Measurements from ENCODE around the gene STARD5.
"Not testable (repeated sequence)": the region's sequence is repeated elsewhere in the genome, so short reads cannot be mapped to it uniquely, and the experiment has no call there.

STARD5 gene

DNA sequence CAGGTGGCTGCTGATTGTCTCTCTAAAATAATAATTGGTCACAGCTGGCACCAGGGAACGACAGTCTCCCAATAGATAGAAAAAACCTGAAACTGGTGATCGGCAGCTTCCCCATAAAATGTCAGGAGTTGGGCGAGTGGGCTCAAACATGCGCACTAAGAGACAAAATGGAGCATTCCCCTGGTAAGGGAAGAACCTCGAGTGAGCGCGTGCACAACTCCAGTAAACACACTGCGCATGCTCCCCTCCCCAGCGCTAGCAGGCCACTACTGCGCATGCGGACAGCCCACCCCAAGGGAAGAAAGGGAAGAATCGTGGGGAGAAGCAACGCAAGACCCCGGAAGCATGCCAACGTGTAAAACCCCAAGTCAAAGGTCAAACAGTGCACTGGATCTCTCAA lies 7.7 kb upstream of the STARD5 start:
- no peak overlapping the region for H3K27ac ChIP-seq (replicated peaks)
- no peaks in the 10 kb centered on the region for H3K27me3 ChIP-seq (ENCODE audit: insufficient read depth, poor library complexity, severe bottlenecking)
- H3K4me3 ChIP-seq (replicated peaks; ENCODE audit: insufficient read depth, low read length): no peak overlapping the region
- no peak for DNase-seq (ENCODE audit: low read depth in 1 of 2, low spot score in 1 of 2)
- TF ChIP-seq GABPA (IDR thresholded peaks at IDR 0.05; ENCODE audit: low read depth) (no peak), POLR2AphosphoS5 (IDR thresholded peaks at IDR 0.05; ENCODE audit: low read depth) (no peak), SPI1 (IDR thresholded peaks at IDR 0.05; ENCODE audit: borderline replicate concordance, low read depth) (no peak)
- TF ChIP-seq, protein P1, sequence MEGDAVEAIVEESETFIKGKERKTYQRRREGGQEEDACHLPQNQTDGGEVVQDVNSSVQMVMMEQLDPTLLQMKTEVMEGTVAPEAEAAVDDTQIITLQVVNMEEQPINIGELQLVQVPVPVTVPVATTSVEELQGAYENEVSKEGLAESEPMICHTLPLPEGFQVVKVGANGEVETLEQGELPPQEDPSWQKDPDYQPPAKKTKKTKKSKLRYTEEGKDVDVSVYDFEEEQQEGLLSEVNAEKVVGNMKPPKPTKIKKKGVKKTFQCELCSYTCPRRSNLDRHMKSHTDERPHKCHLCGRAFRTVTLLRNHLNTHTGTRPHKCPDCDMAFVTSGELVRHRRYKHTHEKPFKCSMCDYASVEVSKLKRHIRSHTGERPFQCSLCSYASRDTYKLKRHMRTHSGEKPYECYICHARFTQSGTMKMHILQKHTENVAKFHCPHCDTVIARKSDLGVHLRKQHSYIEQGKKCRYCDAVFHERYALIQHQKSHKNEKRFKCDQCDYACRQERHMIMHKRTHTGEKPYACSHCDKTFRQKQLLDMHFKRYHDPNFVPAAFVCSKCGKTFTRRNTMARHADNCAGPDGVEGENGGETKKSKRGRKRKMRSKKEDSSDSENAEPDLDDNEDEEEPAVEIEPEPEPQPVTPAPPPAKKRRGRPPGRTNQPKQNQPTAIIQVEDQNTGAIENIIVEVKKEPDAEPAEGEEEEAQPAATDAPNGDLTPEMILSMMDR (IDR thresholded peaks at IDR 0.05; ENCODE audit: insufficient read depth, low read length): no peak
- TF ChIP-seq, protein P2, sequence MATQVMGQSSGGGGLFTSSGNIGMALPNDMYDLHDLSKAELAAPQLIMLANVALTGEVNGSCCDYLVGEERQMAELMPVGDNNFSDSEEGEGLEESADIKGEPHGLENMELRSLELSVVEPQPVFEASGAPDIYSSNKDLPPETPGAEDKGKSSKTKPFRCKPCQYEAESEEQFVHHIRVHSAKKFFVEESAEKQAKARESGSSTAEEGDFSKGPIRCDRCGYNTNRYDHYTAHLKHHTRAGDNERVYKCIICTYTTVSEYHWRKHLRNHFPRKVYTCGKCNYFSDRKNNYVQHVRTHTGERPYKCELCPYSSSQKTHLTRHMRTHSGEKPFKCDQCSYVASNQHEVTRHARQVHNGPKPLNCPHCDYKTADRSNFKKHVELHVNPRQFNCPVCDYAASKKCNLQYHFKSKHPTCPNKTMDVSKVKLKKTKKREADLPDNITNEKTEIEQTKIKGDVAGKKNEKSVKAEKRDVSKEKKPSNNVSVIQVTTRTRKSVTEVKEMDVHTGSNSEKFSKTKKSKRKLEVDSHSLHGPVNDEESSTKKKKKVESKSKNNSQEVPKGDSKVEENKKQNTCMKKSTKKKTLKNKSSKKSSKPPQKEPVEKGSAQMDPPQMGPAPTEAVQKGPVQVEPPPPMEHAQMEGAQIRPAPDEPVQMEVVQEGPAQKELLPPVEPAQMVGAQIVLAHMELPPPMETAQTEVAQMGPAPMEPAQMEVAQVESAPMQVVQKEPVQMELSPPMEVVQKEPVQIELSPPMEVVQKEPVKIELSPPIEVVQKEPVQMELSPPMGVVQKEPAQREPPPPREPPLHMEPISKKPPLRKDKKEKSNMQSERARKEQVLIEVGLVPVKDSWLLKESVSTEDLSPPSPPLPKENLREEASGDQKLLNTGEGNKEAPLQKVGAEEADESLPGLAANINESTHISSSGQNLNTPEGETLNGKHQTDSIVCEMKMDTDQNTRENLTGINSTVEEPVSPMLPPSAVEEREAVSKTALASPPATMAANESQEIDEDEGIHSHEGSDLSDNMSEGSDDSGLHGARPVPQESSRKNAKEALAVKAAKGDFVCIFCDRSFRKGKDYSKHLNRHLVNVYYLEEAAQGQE (IDR thresholded peaks at IDR 0.05; ENCODE audit: insufficient replicate concordance, low read depth): no peak

DNA sequence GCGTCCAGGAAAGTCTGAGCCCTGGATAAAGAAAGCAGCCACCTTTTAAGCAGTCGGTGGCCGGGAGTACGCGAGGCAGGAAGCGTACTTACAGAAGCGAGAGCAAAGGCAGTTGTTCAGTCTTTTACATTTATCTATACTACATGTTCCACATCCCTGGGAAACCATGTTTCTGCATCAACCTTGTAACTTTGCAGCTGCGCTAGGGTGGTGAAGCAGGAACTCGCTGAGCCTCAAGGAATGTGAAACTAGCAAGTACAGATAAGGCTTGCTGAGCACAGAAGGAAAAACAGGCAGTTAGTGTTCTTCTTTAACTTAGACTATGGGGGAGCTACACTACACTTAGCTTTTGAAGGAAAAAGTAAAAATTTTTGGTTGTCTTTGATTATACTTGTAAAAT lies 7.2 kb upstream of the STARD5 start:
- not testable (repeated sequence) for H3K27ac ChIP-seq (replicated peaks); H3K4me3 ChIP-seq (replicated peaks; ENCODE audit: insufficient read depth, low read length); H3K27me3 ChIP-seq (ENCODE audit: insufficient read depth, poor library complexity, severe bottlenecking); DNase-seq (ENCODE audit: low read depth in 1 of 2, low spot score in 1 of 2)

DNA sequence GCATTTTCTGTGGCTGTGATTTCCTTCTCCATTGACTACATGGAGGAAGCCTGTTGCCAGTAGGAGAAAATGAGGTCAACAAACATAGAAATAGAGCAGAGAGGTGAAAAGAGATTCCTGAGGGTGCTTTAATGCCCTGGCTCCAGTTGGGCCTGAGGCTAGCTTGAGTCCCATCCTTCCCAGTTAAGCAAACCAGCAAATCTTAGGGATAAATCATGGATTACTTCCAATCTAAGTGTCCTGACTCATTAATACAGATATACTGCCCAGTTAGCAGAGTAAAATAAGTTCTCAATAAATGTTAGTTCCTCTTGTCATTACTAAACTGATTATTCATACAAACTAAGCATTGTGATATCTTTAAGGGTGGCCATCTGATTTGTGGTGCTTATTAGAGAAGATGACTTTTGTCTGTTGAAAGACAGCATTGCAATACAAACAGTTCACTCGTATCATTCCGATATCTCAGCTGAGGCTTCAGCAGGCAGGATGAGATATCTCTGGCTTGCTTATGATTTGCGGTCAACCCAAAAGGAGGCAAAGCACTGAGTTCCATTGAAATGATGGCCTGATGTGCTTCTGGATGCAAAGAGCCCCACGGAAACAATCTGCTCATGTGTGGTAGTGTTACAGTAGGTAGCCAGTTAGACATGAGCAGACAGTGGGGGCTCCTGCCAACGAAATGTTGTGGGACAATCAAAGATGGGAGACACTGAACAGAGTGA lies 6.6 kb upstream of the STARD5 start:
- H3K4me3 ChIP-seq (replicated peaks; ENCODE audit: insufficient read depth, low read length): no peak overlapping the region
- no peak for DNase-seq (ENCODE audit: low read depth in 1 of 2, low spot score in 1 of 2)
- no peaks in the 10 kb centered on the region for H3K27me3 ChIP-seq (ENCODE audit: insufficient read depth, poor library complexity, severe bottlenecking)
- TF ChIP-seq POLR2AphosphoS5 (IDR thresholded peaks at IDR 0.05; ENCODE audit: low read depth) (no peak), SPI1 (IDR thresholded peaks at IDR 0.05; ENCODE audit: borderline replicate concordance, low read depth) (no peak)
- TF ChIP-seq, protein P1 (IDR thresholded peaks at IDR 0.05; ENCODE audit: insufficient read depth, low read length): no peak
- H3K27ac ChIP-seq (replicated peaks): no peak overlapping the region

DNA sequence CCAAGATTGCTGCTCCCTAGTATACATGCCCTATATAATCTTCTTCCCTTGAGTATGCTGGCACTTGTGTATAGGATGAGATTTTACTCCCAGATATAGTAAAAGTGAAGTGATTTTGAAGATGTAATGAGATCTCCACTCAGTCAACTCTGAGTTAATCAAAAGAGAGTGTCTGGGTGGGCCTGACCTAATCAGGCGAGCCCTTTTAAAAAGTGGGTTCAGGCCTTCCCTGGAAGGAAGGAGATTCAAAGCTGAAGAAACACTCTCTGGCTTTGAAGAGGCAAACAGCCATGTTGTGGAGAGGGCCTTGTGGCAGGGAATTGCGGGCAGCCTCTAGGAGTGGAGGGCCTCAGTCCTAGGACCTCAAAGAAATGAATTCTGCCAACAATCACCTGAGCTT lies 5.5 kb upstream of the STARD5 start:
- no peaks in the 10 kb centered on the region for H3K27me3 ChIP-seq (ENCODE audit: insufficient read depth, poor library complexity, severe bottlenecking)
- no peak overlapping the region for H3K4me3 ChIP-seq (replicated peaks; ENCODE audit: insufficient read depth, low read length)
- TF ChIP-seq, protein P2 (IDR thresholded peaks at IDR 0.05; ENCODE audit: insufficient replicate concordance, low read depth): no peak
- TF ChIP-seq GABPA (IDR thresholded peaks at IDR 0.05; ENCODE audit: low read depth) (no peak), SPI1 (IDR thresholded peaks at IDR 0.05; ENCODE audit: borderline replicate concordance, low read depth) (no peak), POLR2AphosphoS5 (IDR thresholded peaks at IDR 0.05; ENCODE audit: low read depth) (no peak)
- TF ChIP-seq, protein P1 (IDR thresholded peaks at IDR 0.05; ENCODE audit: insufficient read depth, low read length): no peak
- H3K27ac ChIP-seq (replicated peaks): no peak overlapping the region
- no peak for DNase-seq (ENCODE audit: low read depth in 1 of 2, low spot score in 1 of 2)

Measured in HL-60 (cell line).